ENCODE measurements around the gene ATP23.

Gene ATP23

DNA sequence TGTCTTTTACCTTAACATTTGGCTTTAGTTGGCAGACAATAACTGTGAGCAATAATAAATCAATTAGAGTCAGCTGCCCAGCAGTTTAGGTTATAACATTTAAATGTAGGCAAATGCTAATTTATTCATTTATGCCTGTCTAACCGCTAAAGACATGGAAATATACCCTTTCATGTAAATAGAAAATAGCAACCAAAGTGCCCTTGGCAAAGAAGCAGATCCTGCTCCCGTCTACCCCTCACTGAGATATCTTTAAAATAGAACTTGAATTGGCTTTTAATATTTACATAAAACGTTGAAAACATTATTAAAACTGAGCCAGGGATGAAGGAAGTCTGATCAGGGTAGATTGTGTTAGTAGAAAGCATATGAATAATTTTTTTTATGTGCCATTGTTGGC, 67.3 kb downstream of the ATP23 start:
- Histone ChIP-seq H3K79me2 (ENCODE audit: insufficient read depth, low read length) (no peaks in the 10 kb centered on the region), H3K27me3 (ENCODE audit: insufficient read depth, low read length) (no peaks in the 10 kb centered on the region), H3K9me3 (ENCODE audit: low read length) (no peaks in the 10 kb centered on the region), H2AFZ (ENCODE audit: low read length) (no peak overlapping the region), H3K4me2 (ENCODE audit: low read length) (no peak overlapping the region), H3K9me2 (ENCODE audit: low read depth, low read length) (no peaks in the 10 kb centered on the region), H3K4me1 (ENCODE audit: insufficient read depth, low read length, severe bottlenecking) (no peaks in the 10 kb centered on the region), H3K4me3 (ENCODE audit: low read depth, low read length, poor library complexity, severe bottlenecking) (no peak overlapping the region), H4K20me1 (ENCODE audit: insufficient read depth, low read length) (no peaks in the 10 kb centered on the region), H3K36me3 (ENCODE audit: insufficient read depth, low read length) (no peaks in the 10 kb centered on the region), H3F3A (ENCODE audit: insufficient read depth, low read length) (no peaks in the 10 kb centered on the region), H3K9ac (ENCODE audit: low read length) (no peak overlapping the region), H3K27ac (ENCODE audit: low read depth, low read length, poor library complexity, severe bottlenecking) (no peak overlapping the region)
- TF ChIP-seq, protein P1, sequence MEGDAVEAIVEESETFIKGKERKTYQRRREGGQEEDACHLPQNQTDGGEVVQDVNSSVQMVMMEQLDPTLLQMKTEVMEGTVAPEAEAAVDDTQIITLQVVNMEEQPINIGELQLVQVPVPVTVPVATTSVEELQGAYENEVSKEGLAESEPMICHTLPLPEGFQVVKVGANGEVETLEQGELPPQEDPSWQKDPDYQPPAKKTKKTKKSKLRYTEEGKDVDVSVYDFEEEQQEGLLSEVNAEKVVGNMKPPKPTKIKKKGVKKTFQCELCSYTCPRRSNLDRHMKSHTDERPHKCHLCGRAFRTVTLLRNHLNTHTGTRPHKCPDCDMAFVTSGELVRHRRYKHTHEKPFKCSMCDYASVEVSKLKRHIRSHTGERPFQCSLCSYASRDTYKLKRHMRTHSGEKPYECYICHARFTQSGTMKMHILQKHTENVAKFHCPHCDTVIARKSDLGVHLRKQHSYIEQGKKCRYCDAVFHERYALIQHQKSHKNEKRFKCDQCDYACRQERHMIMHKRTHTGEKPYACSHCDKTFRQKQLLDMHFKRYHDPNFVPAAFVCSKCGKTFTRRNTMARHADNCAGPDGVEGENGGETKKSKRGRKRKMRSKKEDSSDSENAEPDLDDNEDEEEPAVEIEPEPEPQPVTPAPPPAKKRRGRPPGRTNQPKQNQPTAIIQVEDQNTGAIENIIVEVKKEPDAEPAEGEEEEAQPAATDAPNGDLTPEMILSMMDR (IDR thresholded peaks at IDR 0.05; ENCODE audit: low read length), result no peak
- TF ChIP-seq EZH2 (IDR thresholded peaks at IDR 0.05; ENCODE audit: borderline replicate concordance, low read length), result no peak

Data from OCI-LY1 (cell line).